K562 (cell line): ENCODE data around the gene NTN4.

Experiments
- ARNT ChIP-seq, 2 experiments: fragments of 450-650 bp; IDR thresholded peaks; 2 replicates each; pipeline ENCODE4 v1.6.1; 2016; ENCODE audit warnings: mild to moderate bottlenecking in 1 of 2
- ZFP36 ChIP-seq: fragments of 150-350 bp; IDR thresholded peaks from 2 replicates; pipeline ENCODE4 v1.6.1; 2018; ENCODE audit warnings: low read length, low read depth; ENCODE audit not compliant: partially characterized antibody
- ZNF551 ChIP-seq: fragments of 250-450 bp; sonication (Bioruptor Pico); IDR thresholded peaks from 2 replicates; pipeline ENCODE4 v1.5.0; 2021; ENCODE audit warnings: mild to moderate bottlenecking, moderate library complexity
- TF ChIP-seq, protein P1 (sequence below), 3 experiments: IDR thresholded peaks in 2 of 3; conservative IDR thresholded peaks in 1 of 3; 2 replicates each; pipeline ENCODE4 v1.5.1; 2011 to 2012; ENCODE audit warnings: low read length in 3 of 3, mild to moderate bottlenecking in 3 of 3, control low read depth in 2 of 3, improper control_type of control experiment in 1 of 3, inconsistent platforms in 1 of 3, low read depth in 1 of 3, mixed read lengths in 1 of 3, moderate library complexity in 1 of 3; ENCODE audit not compliant: insufficient read depth in 2 of 3
- TF ChIP-seq, protein P2 (sequence below): sonication (generic); formaldehyde crosslinking; IDR thresholded peaks from 2 replicates; pipeline ENCODE4 v1.9.0; 2022; ENCODE audit warnings: mild to moderate bottlenecking, missing genetic modification reagents

DNA sequence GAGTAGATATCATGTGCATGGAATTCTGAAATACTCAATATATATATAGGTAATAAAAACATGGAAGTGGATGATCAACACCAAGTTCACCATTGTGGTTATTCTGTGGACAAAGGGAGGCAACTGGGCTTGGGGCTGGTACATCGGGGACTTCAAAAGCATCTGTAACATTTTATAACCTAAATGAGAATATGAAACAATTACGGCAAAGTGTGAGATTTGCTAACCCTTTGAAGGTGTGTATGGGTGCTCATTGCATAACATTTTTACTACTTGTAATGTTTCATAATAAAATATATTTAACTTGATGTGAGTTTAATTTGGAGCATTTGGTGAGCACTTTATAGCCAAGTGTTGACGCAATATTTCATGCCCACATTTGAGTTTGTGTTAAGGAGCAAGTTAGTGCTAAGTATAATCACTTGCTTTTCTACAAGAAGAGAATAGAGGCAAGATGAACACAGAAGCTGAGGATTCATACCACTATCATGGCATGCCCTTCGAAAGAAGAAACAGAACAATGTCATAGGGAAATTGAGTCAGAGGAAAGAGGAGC lies 109.3 kb downstream of the NTN4 start:
- TF ChIP-seq, protein P1, sequence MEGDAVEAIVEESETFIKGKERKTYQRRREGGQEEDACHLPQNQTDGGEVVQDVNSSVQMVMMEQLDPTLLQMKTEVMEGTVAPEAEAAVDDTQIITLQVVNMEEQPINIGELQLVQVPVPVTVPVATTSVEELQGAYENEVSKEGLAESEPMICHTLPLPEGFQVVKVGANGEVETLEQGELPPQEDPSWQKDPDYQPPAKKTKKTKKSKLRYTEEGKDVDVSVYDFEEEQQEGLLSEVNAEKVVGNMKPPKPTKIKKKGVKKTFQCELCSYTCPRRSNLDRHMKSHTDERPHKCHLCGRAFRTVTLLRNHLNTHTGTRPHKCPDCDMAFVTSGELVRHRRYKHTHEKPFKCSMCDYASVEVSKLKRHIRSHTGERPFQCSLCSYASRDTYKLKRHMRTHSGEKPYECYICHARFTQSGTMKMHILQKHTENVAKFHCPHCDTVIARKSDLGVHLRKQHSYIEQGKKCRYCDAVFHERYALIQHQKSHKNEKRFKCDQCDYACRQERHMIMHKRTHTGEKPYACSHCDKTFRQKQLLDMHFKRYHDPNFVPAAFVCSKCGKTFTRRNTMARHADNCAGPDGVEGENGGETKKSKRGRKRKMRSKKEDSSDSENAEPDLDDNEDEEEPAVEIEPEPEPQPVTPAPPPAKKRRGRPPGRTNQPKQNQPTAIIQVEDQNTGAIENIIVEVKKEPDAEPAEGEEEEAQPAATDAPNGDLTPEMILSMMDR (IDR thresholded peaks at IDR 0.05 in 2 of 3, conservative IDR thresholded peaks at IDR 0.05 in 1 of 3; ENCODE audit: insufficient read depth in 2 of 3, low read depth in 1 of 3, low read length in 3 of 3), result no peak
- TF ChIP-seq ZFP36 (no peak), ZNF551 (CRISPR knock-in tag) (no peak), ARNT (IDR thresholded peaks at IDR 0.05) (no peak)
- TF ChIP-seq, protein P2, sequence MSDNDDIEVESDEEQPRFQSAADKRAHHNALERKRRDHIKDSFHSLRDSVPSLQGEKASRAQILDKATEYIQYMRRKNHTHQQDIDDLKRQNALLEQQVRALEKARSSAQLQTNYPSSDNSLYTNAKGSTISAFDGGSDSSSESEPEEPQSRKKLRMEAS (CRISPR knock-in tag), result no peak
